Activated T-cell treated with anti-CD3 and anti-CD28 coated beads, Interleukin-2, amount 50 U/mL, for 72 hours (primary cell): ENCODE results near the gene NCK2. TPM values are rescaled to one million over a fixed set of nuclear protein-coding genes. Genes with fewer than 3 reads are reported as not detected.

Experiments
- ATAC-seq, 2 donors: fragments of 150-1000 bp; cut with Tn5 transposase; replicated peaks in 1 of 2; 2 replicates each; pipeline ENCODE4 v1.10.0; 2021; ENCODE audit warnings: moderate library complexity in 2 of 2, mild to moderate bottlenecking in 1 of 2
- DNase-seq, 2 donors: peaks; one replicate each; pipeline ENCODE4 v3.0.0; 2021 to 2022; ENCODE audit warnings: mixed read lengths in 1 of 2
- H3K27ac Mint-ChIP-seq: one replicate; pipeline ENCODE4 v1.8.0; 2022; ENCODE audit warnings: mild to moderate bottlenecking, moderate library complexity, mixed read lengths
- H3K27me3 Mint-ChIP-seq: one replicate; pipeline ENCODE4 v1.8.0; 2022; ENCODE audit warnings: low read depth, mixed read lengths
- H3K36me3 Mint-ChIP-seq, 2 donors: one replicate each; pipeline ENCODE4 v1.8.0; 2022; ENCODE audit warnings: mixed read lengths in 2 of 2, mild to moderate bottlenecking in 1 of 2; ENCODE audit not compliant: insufficient read depth in 2 of 2
- H3K4me1 Mint-ChIP-seq: one replicate; pipeline ENCODE4 v1.8.0; 2022; ENCODE audit warnings: low read depth, mixed read lengths
- H3K4me3 Mint-ChIP-seq, 2 donors: one replicate each; pipeline ENCODE4 v1.8.0; 2022; ENCODE audit warnings: mild to moderate bottlenecking in 2 of 2, mixed read lengths in 2 of 2, moderate library complexity in 2 of 2
- H3K9me3 Mint-ChIP-seq, 2 donors: one replicate each; pipeline ENCODE4 v1.8.0; 2022; ENCODE audit warnings: mixed read lengths in 2 of 2
- total RNA-seq, 2 donors: library from RNA; stranded (reverse); gene quantifications; one replicate each; pipeline ENCODE4 v1.2.3, GENCODE V29; 2022

The NCK2 gene
- total RNA-seq, 2 donors from 2014 or later, result 159 to 161 TPM

- ATAC-seq, result no peak
- DNase-seq, result no peak
- Mint-ChIP-seq H3K27ac (no peak overlapping the region), H3K4me3 (no peak overlapping the region), H3K9me3 (peaks cover 8 to 11% of the 10 kb centered on the region in 2 donors), H3K36me3 (peaks cover 5 to 26% of the 10 kb centered on the region in 2 donors), H3K27me3 (no peaks in the 10 kb centered on the region), H3K4me1 (peaks cover 5% of the 10 kb centered on the region)
Measured at GRCh38 chr2:105936954-105937353, 192.2 kb downstream of the NCK2 start.

GRCh38 chr2:105937498-105938097 is 192.9 kb downstream of the NCK2 start:
- peaks cover 7 to 10% of the 10 kb centered on the region in 2 donors for H3K9me3 Mint-ChIP-seq
- peaks cover 5 to 23% of the 10 kb centered on the region in 2 donors for H3K36me3 Mint-ChIP-seq
- no peak overlapping the region for H3K27ac Mint-ChIP-seq
- DNase-seq, result no peak
- H3K4me1 Mint-ChIP-seq, result peaks cover 2% of the 10 kb centered on the region
- H3K4me3 Mint-ChIP-seq, result no peak overlapping the region
- H3K27me3 Mint-ChIP-seq, result no peaks in the 10 kb centered on the region
- no peak for ATAC-seq
